Subcutaneous adipose tissue (tissue), 4 donors: Measurements from ENCODE around the gene MYPN. TPM values are rescaled to one million over a fixed set of nuclear protein-coding genes. Genes with fewer than 3 reads are reported as not detected.

Experiments used
- total RNA-seq, 4 donors: library from RNA; depleted of rRNA; stranded (reverse); fragments of >200 nt; gene quantifications; one replicate each; pipeline ENCODE4 v1.1.0, GENCODE V29; 2016
- TF ChIP-seq, protein P1 (sequence below): fragments of 450-650 bp; IDR thresholded peaks from one replicate; pipeline ENCODE4 v1.5.1; 2016; ENCODE audit warnings: low read depth, mild to moderate bottlenecking, control low read depth, antibody characterized with exemption, moderate library complexity

Gene MYPN
- total RNA-seq, 4 donors from 2014 or later, result not detected

DNA sequence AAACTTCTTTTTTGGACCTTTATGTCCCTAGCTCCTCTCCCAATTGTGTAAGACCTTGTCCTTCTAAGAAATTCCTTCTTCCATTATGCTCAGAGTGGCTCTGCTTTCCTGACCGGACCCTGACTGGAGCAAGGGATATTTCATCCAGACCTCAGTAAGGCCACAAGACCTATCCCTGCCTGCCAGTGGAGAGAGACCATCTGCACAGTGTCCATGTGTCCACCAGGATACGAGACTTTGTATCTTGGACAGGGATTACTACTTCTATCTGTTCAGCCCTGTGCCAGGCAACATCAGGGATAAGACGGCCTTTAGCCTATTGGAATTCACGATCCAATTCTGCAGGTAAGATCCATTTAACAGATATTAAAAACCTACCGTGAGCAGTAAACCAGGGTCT is 129.8 kb downstream of the MYPN start:
- TF ChIP-seq, protein P1, sequence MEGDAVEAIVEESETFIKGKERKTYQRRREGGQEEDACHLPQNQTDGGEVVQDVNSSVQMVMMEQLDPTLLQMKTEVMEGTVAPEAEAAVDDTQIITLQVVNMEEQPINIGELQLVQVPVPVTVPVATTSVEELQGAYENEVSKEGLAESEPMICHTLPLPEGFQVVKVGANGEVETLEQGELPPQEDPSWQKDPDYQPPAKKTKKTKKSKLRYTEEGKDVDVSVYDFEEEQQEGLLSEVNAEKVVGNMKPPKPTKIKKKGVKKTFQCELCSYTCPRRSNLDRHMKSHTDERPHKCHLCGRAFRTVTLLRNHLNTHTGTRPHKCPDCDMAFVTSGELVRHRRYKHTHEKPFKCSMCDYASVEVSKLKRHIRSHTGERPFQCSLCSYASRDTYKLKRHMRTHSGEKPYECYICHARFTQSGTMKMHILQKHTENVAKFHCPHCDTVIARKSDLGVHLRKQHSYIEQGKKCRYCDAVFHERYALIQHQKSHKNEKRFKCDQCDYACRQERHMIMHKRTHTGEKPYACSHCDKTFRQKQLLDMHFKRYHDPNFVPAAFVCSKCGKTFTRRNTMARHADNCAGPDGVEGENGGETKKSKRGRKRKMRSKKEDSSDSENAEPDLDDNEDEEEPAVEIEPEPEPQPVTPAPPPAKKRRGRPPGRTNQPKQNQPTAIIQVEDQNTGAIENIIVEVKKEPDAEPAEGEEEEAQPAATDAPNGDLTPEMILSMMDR, result no peak

DNA sequence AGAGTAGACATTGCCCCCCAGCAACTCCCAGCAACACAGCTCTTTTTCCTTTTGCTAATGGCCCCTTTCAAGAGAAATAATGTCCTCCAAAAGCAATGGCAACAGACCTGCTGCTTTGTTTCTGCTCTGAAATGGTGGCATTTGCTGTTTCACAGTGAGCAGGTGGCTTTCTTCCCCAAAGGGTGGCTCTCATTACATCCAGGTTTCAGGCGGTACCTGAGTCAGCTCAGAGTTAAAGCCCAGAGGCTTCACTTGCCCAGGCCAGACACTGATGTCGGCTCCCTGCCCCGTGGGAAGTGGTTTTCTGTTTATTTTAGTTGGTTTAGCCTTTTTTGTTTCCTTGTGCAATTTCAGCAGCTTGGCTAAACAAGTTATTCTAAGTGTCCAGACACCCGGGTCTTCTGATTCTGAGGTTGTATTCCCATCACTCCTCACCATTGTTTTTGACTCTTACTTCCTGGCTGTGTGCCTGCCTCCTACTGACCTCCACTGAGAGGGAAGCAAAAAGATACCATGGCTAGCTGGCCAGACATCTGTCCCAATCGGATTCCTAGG is 130.4 kb downstream of the MYPN start:
- TF ChIP-seq, protein P1, result no peak

DNA sequence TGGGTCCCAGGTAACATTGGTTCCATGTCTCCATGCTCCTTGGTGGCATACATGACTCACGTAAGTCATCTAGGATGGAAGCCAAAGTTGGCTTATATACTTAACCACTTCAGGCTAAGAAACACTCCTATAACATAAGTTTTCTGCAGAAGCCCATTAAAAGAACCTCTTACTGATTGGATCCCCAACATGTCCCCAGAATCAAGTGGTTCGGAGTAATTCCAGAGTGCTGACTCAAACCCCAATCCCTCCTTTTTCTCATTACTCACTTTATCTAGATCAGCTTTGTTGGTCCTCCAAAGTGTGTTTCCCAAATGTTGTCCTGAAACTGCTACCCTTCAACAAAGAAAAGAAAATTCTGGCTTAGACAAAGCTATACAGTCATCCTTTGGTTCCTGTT is 132.8 kb downstream of the MYPN start:
- TF ChIP-seq, protein P1, result no peak

DNA sequence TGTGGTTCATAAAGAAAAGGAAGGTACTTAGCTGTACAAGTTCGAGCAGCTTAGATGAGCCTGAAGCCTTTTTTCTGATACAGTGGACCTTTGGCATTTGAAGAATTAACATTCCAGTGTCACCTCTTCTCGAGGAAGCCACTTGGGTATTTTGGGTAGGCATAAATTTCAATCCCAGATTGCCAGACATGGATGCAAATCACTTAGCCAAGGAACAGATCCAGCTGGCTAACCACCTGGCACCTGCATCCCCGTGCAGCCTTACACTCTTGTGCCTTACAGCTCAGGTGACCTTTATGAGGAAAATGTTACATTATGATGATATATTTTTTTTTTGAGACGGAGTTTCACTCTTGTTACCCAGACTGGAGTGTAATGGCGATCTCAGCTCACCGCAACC is 138.6 kb downstream of the MYPN start:
- TF ChIP-seq, protein P1, result no peak

DNA sequence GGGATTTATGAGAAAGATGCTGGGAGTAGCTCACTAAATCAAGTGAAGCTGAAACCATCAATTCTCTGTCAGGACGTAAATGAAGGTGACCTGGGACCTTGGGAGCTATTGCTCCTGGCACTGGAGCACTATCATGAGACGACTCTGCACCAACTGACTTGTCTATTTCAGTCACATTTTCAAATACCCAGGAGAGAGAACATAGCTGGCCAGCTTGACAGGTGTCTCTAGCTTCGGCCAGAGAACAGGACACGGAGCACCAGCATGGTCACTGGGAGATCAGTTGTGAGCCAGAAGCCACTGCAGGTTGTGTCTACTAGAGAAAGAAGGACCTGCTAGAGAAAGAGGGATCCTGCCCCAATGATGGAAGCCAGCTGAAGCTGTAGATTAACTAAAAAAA is 140.0 kb downstream of the MYPN start:
- TF ChIP-seq, protein P1, result no peak

DNA sequence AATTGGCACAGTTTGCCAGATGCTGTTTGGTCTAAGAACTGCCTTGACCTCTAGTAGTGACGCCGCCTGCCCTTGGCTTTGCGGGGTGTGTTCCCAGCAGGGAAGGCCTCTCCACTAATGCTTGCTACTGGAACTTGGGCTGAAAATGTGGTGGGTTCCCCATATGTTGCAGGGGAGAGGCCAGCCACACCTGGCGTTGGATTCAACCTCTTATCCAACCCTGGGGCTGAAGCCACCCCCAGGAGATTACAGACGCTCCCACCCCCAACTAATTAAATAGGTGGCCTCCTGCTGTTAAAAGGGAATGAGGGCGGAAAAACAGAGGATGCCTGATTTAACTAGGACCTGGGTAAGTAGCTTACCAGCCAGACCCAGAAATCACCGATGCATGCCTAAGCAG is 141.9 kb downstream of the MYPN start:
- TF ChIP-seq, protein P1, result no peak

DNA sequence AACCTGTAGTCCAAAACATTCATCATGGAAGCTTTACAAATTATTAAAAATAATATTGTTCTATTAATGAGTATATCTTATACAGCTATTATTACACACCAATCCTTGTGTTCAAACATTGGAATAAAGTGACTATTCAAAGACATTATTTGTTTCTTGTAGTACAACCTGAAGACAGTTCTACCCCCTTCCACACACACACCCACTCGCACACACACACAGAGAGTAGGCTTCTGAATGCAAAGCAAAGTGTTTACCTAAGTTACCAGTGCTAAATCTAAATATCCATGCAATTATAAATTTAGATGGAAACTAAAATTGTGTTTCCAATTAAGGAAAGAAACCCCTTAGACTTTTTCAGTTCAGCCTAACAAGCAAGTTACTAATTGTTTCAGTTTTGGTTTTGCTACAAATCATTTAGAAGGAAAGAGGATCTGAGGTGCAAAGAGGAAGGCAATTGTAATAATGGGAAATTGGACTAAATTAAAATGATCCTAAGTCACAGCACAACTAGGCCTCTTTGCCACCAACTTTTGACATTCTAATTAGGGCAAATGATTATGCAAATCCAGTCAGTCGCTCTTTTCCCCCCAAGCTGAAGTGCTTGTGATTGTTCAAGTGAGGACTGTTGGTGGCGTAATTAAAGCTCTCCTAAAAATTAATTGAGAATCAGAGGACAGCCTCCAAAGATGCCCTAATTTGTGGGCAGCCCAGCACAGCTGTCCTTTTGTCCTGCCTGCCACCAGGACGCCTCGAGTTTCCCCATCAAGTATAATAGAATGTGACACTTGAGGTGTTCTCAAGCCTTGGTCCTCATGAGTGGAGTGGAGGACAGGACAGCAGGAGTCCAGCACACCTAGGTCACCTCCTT is 142.6 kb downstream of the MYPN start:
- TF ChIP-seq, protein P1, result no peak
